ENCODE data around the gene SORCS3.

- TF ChIP-seq POLR2A (IDR thresholded peaks at IDR 0.05; ENCODE audit: low read depth, low read length) (no peak), CTCF (conservative IDR thresholded peaks at IDR 0.05; ENCODE audit: low read depth, low read length) (no peak), MAFK (IDR thresholded peaks at IDR 0.05; ENCODE audit: low read depth, low read length) (no peak), BHLHE40 (IDR thresholded peaks at IDR 0.05; ENCODE audit: low read depth, low read length) (no peak), RFX5 (IDR thresholded peaks at IDR 0.05; ENCODE audit: low read depth, low read length) (no peak), RCOR1 (IDR thresholded peaks at IDR 0.05; ENCODE audit: insufficient replicate concordance, low read length) (no peak), RAD21 (IDR thresholded peaks at IDR 0.05; ENCODE audit: low read length) (no peak), CEBPB (IDR thresholded peaks at IDR 0.05; ENCODE audit: low read depth, low read length) (no peak), MXI1 (IDR thresholded peaks at IDR 0.05; ENCODE audit: borderline replicate concordance, low read depth, low read length) (no peak), ELK1 (IDR thresholded peaks at IDR 0.05; ENCODE audit: borderline replicate concordance, low read depth, low read length) (no peak), CHD1 (IDR thresholded peaks at IDR 0.05; ENCODE audit: low read depth, low read length) (no peak), MAZ (IDR thresholded peaks at IDR 0.05; ENCODE audit: borderline replicate concordance, low read depth, low read length) (no peak), SMC3 (IDR thresholded peaks at IDR 0.05; ENCODE audit: low read depth, low read length) (no peak), FOS (IDR thresholded peaks at IDR 0.05; ENCODE audit: low read depth, low read length) (no peak)
Observed at GRCh38 chr10:105171945-105172344, 530.9 kb downstream of the SORCS3 start.

Measured in IMR-90 (cell line).